Vagina (tissue), 2 donors: Measurements from ENCODE around the gene ZNF44. TPM values are rescaled to one million over a fixed set of nuclear protein-coding genes. Genes with fewer than 3 reads are reported as not detected.

Source experiments
- DNase-seq, 2 donors: peaks; one replicate each; pipeline ENCODE4 v3.0.0-alpha.2; 2017; ENCODE audit errors: extremely low spot score in 2 of 2
- H3K27ac ChIP-seq: fragments of 200-600 bp; sonication (generic); one replicate; pipeline ENCODE4 v1.5.1; 2019
- H3K27me3 ChIP-seq: fragments of 200-600 bp; sonication (generic); one replicate; pipeline ENCODE4 v1.5.1; 2019
- H3K36me3 ChIP-seq, 2 donors: fragments of 200-600 bp; sonication (generic); one replicate each; pipeline ENCODE4 v1.5.1; 2017 to 2019
- H3K4me1 ChIP-seq: fragments of 200-600 bp; sonication (generic); one replicate; pipeline ENCODE4 v1.5.1; 2019
- H3K4me3 ChIP-seq, 2 donors: fragments of 200-600 bp; sonication (generic); 1 replicate in 1 of 2; 2 replicates in 1 of 2; pipeline ENCODE4 v1.5.1; 2016 to 2019
- H3K9me3 ChIP-seq: fragments of 200-600 bp; sonication (generic); one replicate; pipeline ENCODE4 v1.5.1; 2019
- POLR2A ChIP-seq, 2 donors: fragments of 450-650 bp; IDR thresholded peaks; one replicate each; pipeline ENCODE4 v1.6.1; 2017; ENCODE audit warnings: antibody characterized with exemption in 2 of 2, mild to moderate bottlenecking in 2 of 2, moderate library complexity in 2 of 2
- POLR2AphosphoS5 ChIP-seq, 2 donors: sonication (generic); formaldehyde crosslinking; IDR thresholded peaks; one replicate each; pipeline ENCODE4 v1.9.0; 2017; ENCODE audit warnings: antibody characterized with exemption in 2 of 2, mild to moderate bottlenecking in 2 of 2, low read depth in 1 of 2; ENCODE audit not compliant: insufficient read depth in 1 of 2
- intact Hi-C: fragments of 100-400 bp; cut with DNase I; formaldehyde crosslinking; loops from one replicate; pipeline ENCODE4 v1.15.1; 2023
- total RNA-seq: library from RNA; depleted of rRNA; stranded (reverse); fragments of >200 nt; gene quantifications from one replicate; pipeline ENCODE4 v1.2.3, GENCODE V29; 2016
- TF ChIP-seq, protein P1 (sequence below), 3 experiments: fragments of 450-650 bp in 2 of 3; fragments of 200-600 bp in 1 of 3; sonication (generic) in 1 of 3; IDR thresholded peaks; one replicate each; pipeline ENCODE4 v1.5.1; 2017 to 2019; ENCODE audit warnings: antibody characterized with exemption in 3 of 3, mild to moderate bottlenecking in 2 of 3, moderate library complexity in 2 of 3

Gene ZNF44
- total RNA-seq, 1 donor from 2014 or later = 11.5 TPM

DNA sequence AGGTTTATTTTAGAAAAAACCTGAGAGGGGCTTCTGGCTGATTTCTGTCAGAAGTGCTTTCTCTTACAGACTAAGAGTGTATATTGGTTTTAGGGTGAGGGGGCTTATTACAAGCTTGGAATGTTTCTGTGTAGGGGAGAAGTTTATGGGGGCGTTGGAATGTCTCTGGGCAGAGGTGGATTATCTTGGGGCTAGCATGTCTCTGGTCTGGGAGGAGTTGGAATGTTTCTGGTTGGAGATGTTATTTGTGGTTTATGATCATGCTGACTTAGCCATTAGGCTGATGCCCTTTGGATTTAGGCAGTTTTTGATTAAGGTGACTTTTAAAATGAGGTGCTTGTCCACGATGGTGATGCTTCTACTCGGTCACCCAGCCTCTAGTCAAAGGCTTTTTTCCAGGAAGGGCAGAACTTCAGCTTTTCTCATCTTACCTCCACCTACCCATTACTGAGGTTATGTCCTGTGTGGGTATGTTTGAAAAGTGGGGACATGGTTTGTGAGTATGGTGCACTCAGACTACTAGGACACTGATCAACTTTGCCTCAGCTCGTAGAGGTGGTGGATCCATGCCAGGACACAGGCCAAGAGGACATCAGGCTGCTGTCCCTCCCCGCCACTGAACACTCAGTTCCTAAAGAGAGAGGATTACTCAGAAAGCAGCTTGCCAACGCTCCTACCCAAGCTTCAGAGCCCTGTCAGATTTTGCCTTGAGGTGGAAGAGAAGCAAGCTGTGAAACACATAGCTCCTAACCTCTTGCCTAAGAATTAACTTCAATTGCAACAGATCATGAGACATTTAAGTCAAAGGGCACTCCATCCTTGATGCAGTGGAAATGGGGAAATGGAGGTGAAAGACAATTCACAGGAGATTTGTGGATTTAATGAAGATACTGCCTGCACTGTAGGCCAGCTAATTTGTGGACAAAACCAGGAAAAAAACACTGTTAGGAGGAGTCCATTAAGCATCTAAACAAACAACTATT lies 63.6 kb downstream of the ZNF44 start:
- Histone ChIP-seq H3K27ac (no peak overlapping the region), H3K4me1 (no peaks in the 10 kb centered on the region), H3K36me3 (no peaks in the 10 kb centered on the region), H3K4me3 (no peak overlapping the region), H3K9me3 (no peaks in the 10 kb centered on the region), H3K27me3 (no peaks in the 10 kb centered on the region)
- TF ChIP-seq, protein P1, sequence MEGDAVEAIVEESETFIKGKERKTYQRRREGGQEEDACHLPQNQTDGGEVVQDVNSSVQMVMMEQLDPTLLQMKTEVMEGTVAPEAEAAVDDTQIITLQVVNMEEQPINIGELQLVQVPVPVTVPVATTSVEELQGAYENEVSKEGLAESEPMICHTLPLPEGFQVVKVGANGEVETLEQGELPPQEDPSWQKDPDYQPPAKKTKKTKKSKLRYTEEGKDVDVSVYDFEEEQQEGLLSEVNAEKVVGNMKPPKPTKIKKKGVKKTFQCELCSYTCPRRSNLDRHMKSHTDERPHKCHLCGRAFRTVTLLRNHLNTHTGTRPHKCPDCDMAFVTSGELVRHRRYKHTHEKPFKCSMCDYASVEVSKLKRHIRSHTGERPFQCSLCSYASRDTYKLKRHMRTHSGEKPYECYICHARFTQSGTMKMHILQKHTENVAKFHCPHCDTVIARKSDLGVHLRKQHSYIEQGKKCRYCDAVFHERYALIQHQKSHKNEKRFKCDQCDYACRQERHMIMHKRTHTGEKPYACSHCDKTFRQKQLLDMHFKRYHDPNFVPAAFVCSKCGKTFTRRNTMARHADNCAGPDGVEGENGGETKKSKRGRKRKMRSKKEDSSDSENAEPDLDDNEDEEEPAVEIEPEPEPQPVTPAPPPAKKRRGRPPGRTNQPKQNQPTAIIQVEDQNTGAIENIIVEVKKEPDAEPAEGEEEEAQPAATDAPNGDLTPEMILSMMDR (IDR thresholded peaks at IDR 0.05) = no peak
- TF ChIP-seq POLR2A (IDR thresholded peaks at IDR 0.05) (no peak), POLR2AphosphoS5 (IDR thresholded peaks at IDR 0.05; ENCODE audit: insufficient read depth in 1 of 2, low read depth in 1 of 2) (no peak)
- DNase-seq = no peak
- intact Hi-C loops = no loop called here

DNA sequence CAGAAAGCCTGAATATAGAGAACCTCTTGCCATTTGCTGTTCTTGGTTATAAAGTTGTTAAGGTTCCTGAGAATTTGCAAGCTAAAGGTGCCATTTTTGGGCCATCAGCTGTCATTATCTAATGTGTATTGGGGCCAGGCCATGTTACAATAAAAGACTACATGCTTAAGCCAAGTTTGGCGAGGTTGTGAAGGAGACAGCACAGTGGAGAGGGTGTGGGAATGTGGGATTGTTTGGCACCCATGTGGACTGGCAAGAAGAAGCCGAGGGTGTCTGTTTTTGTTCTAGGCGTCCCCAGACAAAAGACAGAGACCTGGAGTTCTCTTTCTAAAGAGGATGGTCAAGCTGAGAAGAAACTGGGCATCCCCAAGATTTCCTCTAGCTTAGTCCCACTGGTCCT lies 64.7 kb downstream of the ZNF44 start:
- Histone ChIP-seq H3K9me3 (no peaks in the 10 kb centered on the region), H3K4me1 (no peaks in the 10 kb centered on the region), H3K27me3 (no peaks in the 10 kb centered on the region), H3K36me3 (no peaks in the 10 kb centered on the region), H3K27ac (no peak overlapping the region), H3K4me3 (no peak overlapping the region)
- TF ChIP-seq POLR2AphosphoS5 (IDR thresholded peaks at IDR 0.05; ENCODE audit: insufficient read depth in 1 of 2, low read depth in 1 of 2) (no peak), POLR2A (IDR thresholded peaks at IDR 0.05) (no peak)
- TF ChIP-seq, protein P1 (IDR thresholded peaks at IDR 0.05) = no peak
- intact Hi-C loops = no loop called here
- no peak for DNase-seq

DNA sequence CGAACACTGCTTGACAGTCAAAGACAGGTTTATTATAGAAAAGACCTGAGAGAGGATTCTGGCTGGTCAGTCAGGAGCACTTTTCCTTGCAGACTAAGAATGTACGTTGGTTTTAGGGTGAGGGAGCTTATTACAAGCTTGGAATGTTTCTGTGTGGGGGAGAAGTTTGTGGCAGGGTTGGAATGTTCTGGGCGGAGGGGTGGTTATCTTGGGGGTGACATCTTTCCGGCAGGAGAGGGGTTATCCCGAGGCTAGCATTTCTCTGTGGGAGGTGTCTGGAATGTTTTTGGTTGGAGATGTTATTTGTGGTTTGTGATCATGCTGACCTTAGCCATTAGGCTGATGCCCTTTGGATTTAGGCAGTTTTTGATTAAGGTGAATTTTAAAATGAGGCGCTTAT lies 70.0 kb downstream of the ZNF44 start:
- H3K9me3 ChIP-seq = no peaks in the 10 kb centered on the region
- no peaks in the 10 kb centered on the region for H3K27me3 ChIP-seq
- intact Hi-C loops = no loop called here
- H3K4me3 ChIP-seq = no peak overlapping the region
- H3K4me1 ChIP-seq = no peaks in the 10 kb centered on the region
- DNase-seq = no peak
- TF ChIP-seq, protein P1 (IDR thresholded peaks at IDR 0.05) = no peak
- TF ChIP-seq POLR2AphosphoS5 (IDR thresholded peaks at IDR 0.05; ENCODE audit: insufficient read depth in 1 of 2, low read depth in 1 of 2) = no peak
- no peak for TF ChIP-seq POLR2A (IDR thresholded peaks at IDR 0.05)
- H3K27ac ChIP-seq = no peak overlapping the region
- no peaks in the 10 kb centered on the region for H3K36me3 ChIP-seq

DNA sequence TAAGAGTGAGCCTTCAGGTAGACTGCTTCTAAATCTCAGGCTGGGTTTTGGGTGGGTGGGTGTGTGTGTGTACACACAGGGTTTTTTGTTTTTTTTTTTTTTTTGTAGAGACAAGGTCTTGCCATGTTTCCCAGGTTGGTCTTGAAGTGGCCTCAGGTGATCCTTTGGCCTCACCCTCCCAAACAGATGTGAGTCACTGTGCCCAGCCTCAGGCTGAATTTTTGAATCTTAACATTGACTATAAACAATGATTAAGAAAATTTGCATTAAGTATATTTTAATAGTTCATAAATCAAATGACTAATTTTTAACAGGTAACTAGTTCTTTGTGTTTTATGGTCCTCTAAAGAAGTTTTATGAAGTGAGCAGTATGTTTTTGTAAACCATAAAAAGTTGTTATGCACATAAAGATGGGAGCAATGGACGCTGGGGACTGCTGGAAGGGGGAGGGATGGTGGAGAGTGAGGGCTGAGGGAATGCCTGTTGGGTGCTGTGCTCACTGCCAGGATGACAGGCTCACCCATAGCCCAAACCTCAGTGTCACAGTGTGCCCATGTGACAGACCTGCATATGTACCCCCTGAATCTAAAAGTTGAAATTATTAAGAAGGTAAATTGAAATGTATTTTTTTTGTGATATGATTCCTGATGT lies 71.6 kb downstream of the ZNF44 start:
- Histone ChIP-seq H3K4me3 (no peak overlapping the region), H3K36me3 (no peaks in the 10 kb centered on the region), H3K27me3 (no peaks in the 10 kb centered on the region), H3K27ac (no peak overlapping the region), H3K9me3 (no peaks in the 10 kb centered on the region), H3K4me1 (no peaks in the 10 kb centered on the region)
- no peak for DNase-seq
- TF ChIP-seq POLR2A (IDR thresholded peaks at IDR 0.05) = no peak
- TF ChIP-seq, protein P1 (IDR thresholded peaks at IDR 0.05) = no peak
- TF ChIP-seq POLR2AphosphoS5 (IDR thresholded peaks at IDR 0.05; ENCODE audit: insufficient read depth in 1 of 2, low read depth in 1 of 2) = no peak
- intact Hi-C loops = no loop called here

Other genes with a start within 250 kb of the ZNF44 start
- gene ZNF878, start 241.9 kb downstream of the ZNF44 start, total RNA-seq = 0.49 TPM
- 7.4 TPM for gene ZNF844, start 230.2 kb downstream of the ZNF44 start, total RNA-seq
- gene ZNF20, start 154.5 kb downstream of the ZNF44 start, total RNA-seq = 1.5 TPM
- gene ZNF625, start 138.1 kb downstream of the ZNF44 start, total RNA-seq = 6.6 TPM
- 8.1 TPM for gene ZNF136, start 131.8 kb downstream of the ZNF44 start, total RNA-seq
- gene ZNF563, start 38.8 kb upstream of the ZNF44 start, total RNA-seq = 1.5 TPM
- gene ZNF442, start 70.8 kb upstream of the ZNF44 start, total RNA-seq = 2.2 TPM
- gene ZNF799, start 106.4 kb upstream of the ZNF44 start, total RNA-seq = 3.4 TPM
- gene ZNF443, start 146.1 kb upstream of the ZNF44 start, total RNA-seq = 5.9 TPM
- 3.7 TPM for gene ZNF709, start 189.9 kb upstream of the ZNF44 start, total RNA-seq